ENCODE measurements around the gene MYLIP.
"Not testable (repeated sequence)": the region's sequence is repeated elsewhere in the genome, so short reads cannot be mapped to it uniquely, and the experiment has no call there.

The MYLIP gene

GRCh38 chr6:16146028-16146427 lies 17.1 kb downstream of the MYLIP start:
- no peak for DNase-seq

GRCh38 chr6:16146527-16146955 lies 17.7 kb downstream of the MYLIP start:
- no peak for DNase-seq

GRCh38 chr6:16148498-16148897 lies 19.6 kb downstream of the MYLIP start:
- no peak for DNase-seq

GRCh38 chr6:16149305-16149704 lies 20.4 kb downstream of the MYLIP start:
- DNase-seq = no peak

- DNase-seq = no peak
These were observed 21.2 kb downstream of the MYLIP start for GRCh38 chr6:16150098-16150497.

GRCh38 chr6:16153211-16153820 lies 24.4 kb downstream of the MYLIP start:
- no peak for DNase-seq

- no peak for DNase-seq
These were observed 26.0 kb downstream of the MYLIP start for GRCh38 chr6:16154904-16155303.

- DNase-seq = no peak
These were observed 28.6 kb downstream of the MYLIP start for GRCh38 chr6:16157492-16157891.

GRCh38 chr6:16157909-16158308 lies 29.0 kb downstream of the MYLIP start:
- DNase-seq = no peak

GRCh38 chr6:16158943-16159557 lies 30.2 kb downstream of the MYLIP start:
- DNase-seq = no peak

- DNase-seq = no peak
These were observed 31.9 kb downstream of the MYLIP start for GRCh38 chr6:16160794-16161193.

- no peak for DNase-seq
These were observed 33.1 kb downstream of the MYLIP start for GRCh38 chr6:16162003-16162402.

- no peak for DNase-seq
These were observed 34.2 kb downstream of the MYLIP start for GRCh38 chr6:16163066-16163465.

- no peak for DNase-seq
These were observed 34.8 kb downstream of the MYLIP start for GRCh38 chr6:16163535-16164300.

GRCh38 chr6:16165641-16166040 lies 36.8 kb downstream of the MYLIP start:
- DNase-seq = no peak

GRCh38 chr6:16166871-16167608 lies 38.2 kb downstream of the MYLIP start:
- DNase-seq = no peak

- DNase-seq = no peak
These were observed 39.2 kb downstream of the MYLIP start for GRCh38 chr6:16168121-16168520.

- DNase-seq = peak in 1 of 2 donors; percentile 37
These were observed 40.0 kb downstream of the MYLIP start for GRCh38 chr6:16168858-16169257.

- no peak for DNase-seq
These were observed 42.5 kb downstream of the MYLIP start for GRCh38 chr6:16171400-16171799.

GRCh38 chr6:16173167-16173940 lies 44.5 kb downstream of the MYLIP start:
- no peak for DNase-seq

GRCh38 chr6:16174416-16175078 lies 45.7 kb downstream of the MYLIP start:
- DNase-seq = no peak

GRCh38 chr6:16176600-16176999 lies 47.7 kb downstream of the MYLIP start:
- not testable (repeated sequence) for DNase-seq
